NB4 (cell line): ENCODE data around the gene THBS3.

Experiments used
- CTCF ChIP-seq: IDR thresholded peaks from one replicate; pipeline ENCODE4 v1.5.1; 2012; ENCODE audit warnings: low read depth, low read length
- MAX ChIP-seq: IDR thresholded peaks from 2 replicates; pipeline ENCODE4 v1.6.1; 2011; ENCODE audit warnings: low read depth, low read length
- MYC ChIP-seq: IDR thresholded peaks from 2 replicates; pipeline ENCODE4 v1.6.1; 2011; ENCODE audit warnings: low read depth, low read length
- POLR2A ChIP-seq: IDR thresholded peaks from 2 replicates; pipeline ENCODE4 v1.6.1; 2011; ENCODE audit warnings: mild to moderate bottlenecking; ENCODE audit not compliant: insufficient read length; ENCODE audit errors: extremely low read depth

GRCh38 chr1:155206891-155207805 is 549 bp downstream of the THBS3 start:
- TF ChIP-seq POLR2A: no peak
- peak; percentile 89 for TF ChIP-seq CTCF
- no peak for TF ChIP-seq MAX
- peak; percentile 43; the same call in 1 of the 2 replicates for TF ChIP-seq MYC
